ENCODE results near the gene ANXA9. TPM values are rescaled to one million over a fixed set of nuclear protein-coding genes. Genes with fewer than 3 reads are reported as not detected.

ANXA9 gene
- total RNA-seq, 4 donors from 2014 or later = 0.31 TPM; not detected in 3

GRCh38 chr1:150995460-150995859, 13.4 kb downstream of the ANXA9 start:
- no peak for TF ChIP-seq EP300 (IDR thresholded peaks at IDR 0.05)
- TF ChIP-seq CTCF (IDR thresholded peaks at IDR 0.05) = no peak
- TF ChIP-seq POLR2AphosphoS5 (IDR thresholded peaks at IDR 0.05) = no peak
- no peak for TF ChIP-seq POLR2A (IDR thresholded peaks at IDR 0.05)
- H3K36me3 ChIP-seq = peaks cover 0 to 41% of the 10 kb centered on the region in 2 donors
- no peaks in the 10 kb centered on the region for H3K27me3 ChIP-seq
- H3K4me3 ChIP-seq = no peak overlapping the region
- peaks cover 0 to 17% (median 7%) of the 10 kb centered on the region in 3 donors for H3K4me1 ChIP-seq
- peak; percentile 67 for ATAC-seq
- H3K27ac ChIP-seq = peak overlapping the region in 3 of 4 donors; percentile 63 to 65 (median 63)
- H3K9me3 ChIP-seq = no peaks in the 10 kb centered on the region
- WGBS, 2 donors (ENCODE audit: low coverage in 1 of 2) = 11 to 34% methylated on average over 3 to 4 of the region's 4 CpGs

GRCh38 chr1:150995896-150996295, 13.8 kb downstream of the ANXA9 start:
- Histone ChIP-seq H3K4me1 (peaks cover 0 to 17% (median 7%) of the 10 kb centered on the region in 3 donors), H3K4me3 (no peak overlapping the region), H3K36me3 (peaks cover 0 to 45% of the 10 kb centered on the region in 2 donors), H3K27me3 (no peaks in the 10 kb centered on the region), H3K27ac (peak overlapping the region in 3 of 4 donors; percentile 63 to 65 (median 63)), H3K9me3 (no peaks in the 10 kb centered on the region)
- peak; percentile 75 for ATAC-seq
- TF ChIP-seq POLR2AphosphoS5 (IDR thresholded peaks at IDR 0.05) = no peak
- TF ChIP-seq EP300 (IDR thresholded peaks at IDR 0.05) = no peak
- no peak for TF ChIP-seq POLR2A (IDR thresholded peaks at IDR 0.05)
- TF ChIP-seq CTCF (IDR thresholded peaks at IDR 0.05) = peak in 3 of 4 experiments; percentile 79 to 89 (median 83)
- 25 to 50% methylated on average over 4 to 9 of the region's 9 CpGs for WGBS, 2 donors (ENCODE audit: low coverage in 1 of 2)

- Histone ChIP-seq H3K9me3 (no peaks in the 10 kb centered on the region), H3K4me3 (no peak overlapping the region), H3K4me1 (peaks cover 0 to 21% (median 7%) of the 10 kb centered on the region in 3 donors), H3K27ac (no peak overlapping the region), H3K27me3 (no peaks in the 10 kb centered on the region), H3K36me3 (peaks cover 0 to 59% of the 10 kb centered on the region in 2 donors)
- 80% methylated on average over 7 of the region's 20 CpGs; no CpG with 5 or more reads in 1 of the 2 donors for WGBS, 2 donors (ENCODE audit: low coverage in 1 of 2)
- ATAC-seq = no peak
- TF ChIP-seq EP300 (IDR thresholded peaks at IDR 0.05) (no peak), POLR2A (IDR thresholded peaks at IDR 0.05) (no peak), POLR2AphosphoS5 (IDR thresholded peaks at IDR 0.05) (no peak), CTCF (IDR thresholded peaks at IDR 0.05) (no peak)
These were observed 15.2 kb downstream of the ANXA9 start for GRCh38 chr1:150997126-150997872.

- peaks cover 0 to 28% (median 12%) of the 10 kb centered on the region in 3 donors for H3K4me1 ChIP-seq
- no peak overlapping the region for H3K4me3 ChIP-seq
- H3K27ac ChIP-seq = no peak overlapping the region
- no peaks in the 10 kb centered on the region for H3K27me3 ChIP-seq
- ATAC-seq = no peak
- 93 to 100% methylated on average over 1 to 3 of the region's 5 CpGs for WGBS, 2 donors (ENCODE audit: low coverage in 1 of 2)
- H3K9me3 ChIP-seq = no peaks in the 10 kb centered on the region
- H3K36me3 ChIP-seq = peaks cover 0 to 63% of the 10 kb centered on the region in 2 donors
- TF ChIP-seq CTCF (IDR thresholded peaks at IDR 0.05) = no peak
- no peak for TF ChIP-seq POLR2AphosphoS5 (IDR thresholded peaks at IDR 0.05)
- no peak for TF ChIP-seq EP300 (IDR thresholded peaks at IDR 0.05)
- no peak for TF ChIP-seq POLR2A (IDR thresholded peaks at IDR 0.05)
These were observed 15.9 kb downstream of the ANXA9 start for GRCh38 chr1:150997949-150998348.

Measured in gastroesophageal sphincter (tissue), 4 donors.